Heart left ventricle (tissue), 13 donors: ENCODE results near the gene CELA3A.
"Not testable (repeated sequence)": the region's sequence is repeated elsewhere in the genome, so short reads cannot be mapped to it uniquely, and the experiment has no call there.

Experiments
- POLR2A ChIP-seq, 2 donors: fragments of 450-650 bp; IDR thresholded peaks; one replicate each; pipeline ENCODE4 v1.6.1; 2017; ENCODE audit warnings: antibody characterized with exemption in 2 of 2, mild to moderate bottlenecking in 2 of 2, moderate library complexity in 2 of 2
- TF ChIP-seq, protein P1 (sequence below), 12 donors: fragments of 200-600 bp; sonication (generic) in 4 of 12; IDR thresholded peaks; one replicate each; pipeline versions ENCODE4 v1.5.0 to v1.8.0; 2018 to 2022; ENCODE audit warnings: antibody characterized with exemption in 12 of 12, mild to moderate bottlenecking in 5 of 12
- donor health status: ischemic (EF 13 %, LVEDD 7.1; RV severe dilation, severe dysfunction).
- donor health status: DM: no; HTN: yes; CAD: no.
- donor health status: DM: no; HTN: no; CAD: no.
- donor health status: ischemic (EF 25% LVEDD 6.9; RV normal size, moderate dysfunction).
- donor health status: ischemic (EF 25% LVEDD 5.7; RV mildly dilated, moderate dysfunction).
- donor health status: ischemic (EF 35%, LVEDD 5.7; RV mildly dilated, moderate dysfunction).
- donor health status: nonischemic (EF 11% LVEDD 7.7; RV severe dilation, severe dysfunction).
- donor health status: DM: yes; HTN: yes; CAD: no.
- donor health status: PGD.
- donor health status: ischemic (EF 29% LVEDD 5.4; RV normal size, mild dysfunction).
- donor health status: nonischemic (EF 23%, LVEDD 6.1; RV moderate dilation, normal function).

DNA sequence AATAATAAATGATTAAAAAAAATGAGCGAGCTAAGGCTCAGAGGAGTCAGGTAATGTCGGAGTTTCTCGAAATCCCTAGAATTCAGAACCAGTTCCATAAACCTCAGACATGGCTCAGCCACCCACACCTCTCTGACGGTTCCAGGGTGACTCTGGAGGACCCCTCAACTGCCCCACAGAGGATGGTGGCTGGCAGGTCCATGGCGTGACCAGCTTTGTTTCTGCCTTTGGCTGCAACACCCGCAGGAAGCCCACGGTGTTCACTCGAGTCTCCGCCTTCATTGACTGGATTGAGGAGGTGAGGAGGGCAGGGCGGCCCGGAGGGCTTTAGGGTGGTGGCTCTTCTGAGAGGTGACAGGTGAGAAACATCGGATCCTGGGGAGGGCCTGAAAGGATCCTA is 15.1 kb upstream of the CELA3A start:
- TF ChIP-seq POLR2A (IDR thresholded peaks at IDR 0.05): not testable (repeated sequence)
- TF ChIP-seq, protein P1, sequence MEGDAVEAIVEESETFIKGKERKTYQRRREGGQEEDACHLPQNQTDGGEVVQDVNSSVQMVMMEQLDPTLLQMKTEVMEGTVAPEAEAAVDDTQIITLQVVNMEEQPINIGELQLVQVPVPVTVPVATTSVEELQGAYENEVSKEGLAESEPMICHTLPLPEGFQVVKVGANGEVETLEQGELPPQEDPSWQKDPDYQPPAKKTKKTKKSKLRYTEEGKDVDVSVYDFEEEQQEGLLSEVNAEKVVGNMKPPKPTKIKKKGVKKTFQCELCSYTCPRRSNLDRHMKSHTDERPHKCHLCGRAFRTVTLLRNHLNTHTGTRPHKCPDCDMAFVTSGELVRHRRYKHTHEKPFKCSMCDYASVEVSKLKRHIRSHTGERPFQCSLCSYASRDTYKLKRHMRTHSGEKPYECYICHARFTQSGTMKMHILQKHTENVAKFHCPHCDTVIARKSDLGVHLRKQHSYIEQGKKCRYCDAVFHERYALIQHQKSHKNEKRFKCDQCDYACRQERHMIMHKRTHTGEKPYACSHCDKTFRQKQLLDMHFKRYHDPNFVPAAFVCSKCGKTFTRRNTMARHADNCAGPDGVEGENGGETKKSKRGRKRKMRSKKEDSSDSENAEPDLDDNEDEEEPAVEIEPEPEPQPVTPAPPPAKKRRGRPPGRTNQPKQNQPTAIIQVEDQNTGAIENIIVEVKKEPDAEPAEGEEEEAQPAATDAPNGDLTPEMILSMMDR (IDR thresholded peaks at IDR 0.05): not testable (repeated sequence)
